Astrocyte (in vitro differentiated cells and primary cell): ENCODE results near the gene LGR6. TPM values are rescaled to one million over a fixed set of nuclear protein-coding genes. Genes with fewer than 3 reads are reported as not detected.

ENCODE experiments used
- DNase-seq: peaks from one replicate; pipeline ENCODE4 v3.0.0-alpha.2; 2010; ENCODE audit warnings: low read depth
- FAIRE-seq: peaks from 2 replicates; lab custom pipeline; 2011; peaks lifted over from hg19 to GRCh38; lab: Jason Lieb, UNC
- H2AFZ ChIP-seq: 2 replicates; pipeline ENCODE4 v1.6.0; 2012; ENCODE audit warnings: low read depth, low read length, inconsistent platforms
- H3K27ac ChIP-seq: 2 replicates; pipeline ENCODE4 v1.5.1; 2011; ENCODE audit warnings: low read depth, low read length, inconsistent platforms
- H3K27me3 ChIP-seq: 2 replicates; pipeline ENCODE4 v1.6.0; 2011; ENCODE audit warnings: low read length, inconsistent platforms; ENCODE audit not compliant: insufficient read depth
- H3K36me3 ChIP-seq: 2 replicates; pipeline ENCODE4 v1.5.1; 2011; ENCODE audit warnings: low read length, inconsistent platforms; ENCODE audit not compliant: insufficient read depth
- H3K4me1 ChIP-seq: 2 replicates; pipeline ENCODE4 v1.5.1; 2011; ENCODE audit warnings: low read length, inconsistent platforms; ENCODE audit not compliant: insufficient read depth
- H3K4me2 ChIP-seq: 2 replicates; pipeline ENCODE4 v1.6.0; 2012; ENCODE audit warnings: low read length, inconsistent platforms
- H3K4me3 ChIP-seq: 2 replicates; pipeline ENCODE4 v1.5.1; 2011; ENCODE audit warnings: low read depth, mild to moderate bottlenecking, low read length, inconsistent platforms; ENCODE audit not compliant: insufficient read depth
- H3K79me2 ChIP-seq: 2 replicates; pipeline ENCODE4 v1.6.0; 2012; ENCODE audit warnings: mild to moderate bottlenecking, low read length, inconsistent platforms; ENCODE audit not compliant: insufficient read depth
- H3K9ac ChIP-seq: 2 replicates; pipeline ENCODE4 v1.6.0; 2012; ENCODE audit warnings: mild to moderate bottlenecking, low read length, inconsistent platforms
- H3K9me3 ChIP-seq: 2 replicates; pipeline ENCODE4 v1.5.1; 2012; ENCODE audit warnings: low read depth, mild to moderate bottlenecking, low read length, inconsistent platforms; ENCODE audit not compliant: insufficient read depth
- H4K20me1 ChIP-seq: 2 replicates; pipeline ENCODE4 v1.6.0; 2012; ENCODE audit warnings: low read length, inconsistent platforms; ENCODE audit not compliant: insufficient read depth
- H3K27ac Mint-ChIP-seq: one replicate; pipeline ENCODE4 v1.8.0; 2021; ENCODE audit warnings: mild to moderate bottlenecking, mixed read lengths; ENCODE audit not compliant: unreplicated experiment
- H3K27me3 Mint-ChIP-seq: one replicate; pipeline ENCODE4 v1.8.0; 2021; ENCODE audit warnings: low read depth, mixed read lengths; ENCODE audit not compliant: unreplicated experiment
- H3K36me3 Mint-ChIP-seq: one replicate; pipeline ENCODE4 v1.8.0; 2021; ENCODE audit warnings: low read depth, mixed read lengths; ENCODE audit not compliant: unreplicated experiment
- H3K4me1 Mint-ChIP-seq: one replicate; pipeline ENCODE4 v1.8.0; 2021; ENCODE audit warnings: low read depth, mixed read lengths; ENCODE audit not compliant: unreplicated experiment
- H3K4me3 Mint-ChIP-seq: one replicate; pipeline ENCODE4 v1.8.0; 2021; ENCODE audit warnings: mild to moderate bottlenecking, moderate library complexity, mixed read lengths; ENCODE audit not compliant: unreplicated experiment
- H3K9me3 Mint-ChIP-seq: one replicate; pipeline ENCODE4 v1.8.0; 2021; ENCODE audit warnings: mild to moderate bottlenecking, mixed read lengths; ENCODE audit not compliant: unreplicated experiment
- CTCF ChIP-seq: IDR thresholded peaks from 2 replicates; pipeline ENCODE4 v1.5.1; 2011; ENCODE audit warnings: low read depth, mild to moderate bottlenecking, inconsistent platforms, low read length, moderate library complexity; ENCODE audit not compliant: insufficient read depth
- EZH2 ChIP-seq: IDR thresholded peaks from 2 replicates; pipeline ENCODE4 v1.6.1; 2012; ENCODE audit warnings: mild to moderate bottlenecking, low read length, inconsistent platforms; ENCODE audit not compliant: insufficient read depth
- total RNA-seq: library from RNA; stranded (reverse); gene quantifications from 2 replicates; pipeline ENCODE4 v1.2.1, GENCODE V29; 2021

The LGR6 gene
- total RNA-seq, 1 donor from 2014 or later = 0.27 TPM

GRCh38 chr1:202197653-202198365, 4.2 kb downstream of the LGR6 start:
- Histone ChIP-seq H3K9ac (no peak overlapping the region), H3K4me1 (peaks cover 4% of the 10 kb centered on the region), H3K27ac (no peak overlapping the region), H3K27me3 (peaks cover 38% of the 10 kb centered on the region), H3K9me3 (no peaks in the 10 kb centered on the region), H3K79me2 (no peaks in the 10 kb centered on the region), H3K36me3 (no peaks in the 10 kb centered on the region), H2AFZ (no peak overlapping the region), H3K4me3 (no peak overlapping the region), H4K20me1 (peaks cover 4% of the 10 kb centered on the region), H3K4me2 (no peak overlapping the region)
- no peak for TF ChIP-seq CTCF
- TF ChIP-seq EZH2 = no peak
- H3K27me3 Mint-ChIP-seq = peaks cover 52% of the 10 kb centered on the region
- peaks cover 4% of the 10 kb centered on the region for H3K4me1 Mint-ChIP-seq
- no peak overlapping the region for H3K4me3 Mint-ChIP-seq
- no peak overlapping the region for H3K27ac Mint-ChIP-seq
- FAIRE-seq = no peak
- H3K9me3 Mint-ChIP-seq = peaks cover 3% of the 10 kb centered on the region
- H3K36me3 Mint-ChIP-seq = peaks cover 5% of the 10 kb centered on the region
- DNase-seq = no peak

- DNase-seq = no peak
- peaks cover 52% of the 10 kb centered on the region for H3K27me3 Mint-ChIP-seq
- H3K36me3 Mint-ChIP-seq = peaks cover 5% of the 10 kb centered on the region
- peaks cover 3% of the 10 kb centered on the region for H3K9me3 Mint-ChIP-seq
- Histone ChIP-seq H3K36me3 (no peaks in the 10 kb centered on the region), H3K9ac (no peak overlapping the region), H3K4me3 (no peak overlapping the region), H3K4me1 (peaks cover 4% of the 10 kb centered on the region), H4K20me1 (peaks cover under 1% of the 10 kb centered on the region), H3K27ac (no peak overlapping the region), H3K9me3 (no peaks in the 10 kb centered on the region), H3K4me2 (no peak overlapping the region), H3K79me2 (no peaks in the 10 kb centered on the region), H3K27me3 (peaks cover 33% of the 10 kb centered on the region), H2AFZ (no peak overlapping the region)
- FAIRE-seq = no peak
- no peak overlapping the region for H3K4me3 Mint-ChIP-seq
- H3K4me1 Mint-ChIP-seq = peaks cover 4% of the 10 kb centered on the region
- TF ChIP-seq EZH2 (no peak), CTCF (no peak)
- no peak overlapping the region for H3K27ac Mint-ChIP-seq
These were observed 4.7 kb downstream of the LGR6 start for GRCh38 chr1:202198366-202198724.
